Measurements from ENCODE around the gene PDE4D.
"Not testable (repeated sequence)": the region's sequence is repeated elsewhere in the genome, so short reads cannot be mapped to it uniquely, and the experiment has no call there.

The PDE4D gene

DNA sequence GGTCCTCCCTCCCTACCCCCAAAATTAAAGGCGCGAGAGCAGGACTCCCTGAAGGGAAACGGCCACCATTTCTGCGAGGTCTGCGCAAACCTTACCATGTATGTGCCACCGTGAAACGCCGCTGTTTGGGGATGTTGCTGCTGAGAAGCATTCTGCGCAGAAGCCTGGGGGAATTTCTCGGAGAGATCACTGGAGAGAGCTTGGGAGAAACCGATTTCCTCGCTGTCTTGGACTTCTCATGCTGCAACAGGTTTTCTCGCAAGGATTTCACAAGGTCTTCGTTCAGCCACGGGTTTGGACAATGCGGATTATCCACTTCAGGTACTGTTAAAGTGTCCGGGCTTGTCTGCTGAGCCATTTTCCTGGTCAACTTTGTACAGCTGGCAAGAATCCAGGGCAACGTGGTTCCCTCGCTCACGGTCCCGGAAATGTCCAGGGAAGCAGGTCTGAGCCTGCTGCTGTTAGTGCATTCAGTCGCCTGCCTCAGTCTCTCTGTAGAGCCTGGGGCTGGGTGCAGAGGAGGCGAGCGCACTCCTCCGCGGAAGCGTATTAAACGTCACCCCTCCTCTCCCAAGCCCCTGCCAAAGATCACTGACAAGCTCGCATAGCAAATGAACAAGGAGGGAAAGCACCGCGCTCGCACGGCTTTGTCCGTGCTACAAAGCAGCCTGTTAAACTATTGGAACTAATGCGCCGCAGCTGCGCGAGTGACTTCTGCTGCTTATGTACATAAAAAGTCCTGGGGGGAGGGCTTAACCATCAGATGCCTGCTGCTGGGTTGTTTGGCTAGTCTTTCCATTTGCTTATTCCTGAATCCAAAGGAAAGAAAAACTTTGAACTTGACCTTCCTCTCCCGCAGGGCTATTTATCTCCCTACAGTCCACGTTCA lies 125.1 kb downstream of the PDE4D start:
- no peak for DNase-seq (ENCODE audit: low read depth in 2 of 2)

DNA sequence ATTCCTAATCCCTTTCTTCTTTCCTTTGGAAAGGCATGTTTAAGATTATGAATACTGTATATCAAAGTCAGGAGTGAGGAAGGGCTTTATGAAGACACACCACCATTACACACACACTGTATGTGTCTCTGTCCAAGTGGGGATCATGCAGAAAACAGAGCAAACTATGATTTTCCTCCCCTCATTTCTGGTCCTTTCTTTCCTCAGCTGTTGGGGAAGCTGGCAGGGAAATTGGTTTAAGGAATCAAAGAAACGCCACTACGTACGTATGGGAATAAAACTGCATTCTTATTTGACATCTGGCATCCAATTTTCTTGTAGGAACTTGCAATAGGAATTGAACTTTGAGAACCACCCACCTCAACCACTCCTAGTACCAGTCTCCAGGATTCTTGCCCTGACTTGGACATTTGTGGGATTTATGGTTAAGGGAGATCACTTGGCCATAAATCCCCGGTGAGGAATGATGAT lies 125.8 kb downstream of the PDE4D start:
- DNase-seq (ENCODE audit: low read depth in 2 of 2), result no peak

DNA sequence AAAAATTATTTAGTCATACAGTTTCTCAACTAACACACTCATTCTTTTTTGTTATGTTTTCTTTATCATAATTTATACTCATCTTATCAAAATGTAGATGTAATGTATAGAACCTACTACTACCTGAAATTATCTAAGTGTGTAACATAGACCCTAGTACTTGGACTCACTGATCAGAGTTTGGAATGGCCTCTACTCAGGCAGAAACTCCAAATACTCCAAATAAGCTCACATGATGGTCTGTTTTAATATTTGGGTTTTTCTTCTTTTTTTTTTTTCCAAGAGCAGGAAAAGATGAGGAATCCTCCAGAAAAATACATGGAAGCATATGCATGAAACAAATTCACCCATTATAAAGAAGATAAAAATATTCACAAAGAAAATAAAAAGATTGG lies 126.3 kb downstream of the PDE4D start:
- DNase-seq (ENCODE audit: low read depth in 2 of 2), result no peak

DNA sequence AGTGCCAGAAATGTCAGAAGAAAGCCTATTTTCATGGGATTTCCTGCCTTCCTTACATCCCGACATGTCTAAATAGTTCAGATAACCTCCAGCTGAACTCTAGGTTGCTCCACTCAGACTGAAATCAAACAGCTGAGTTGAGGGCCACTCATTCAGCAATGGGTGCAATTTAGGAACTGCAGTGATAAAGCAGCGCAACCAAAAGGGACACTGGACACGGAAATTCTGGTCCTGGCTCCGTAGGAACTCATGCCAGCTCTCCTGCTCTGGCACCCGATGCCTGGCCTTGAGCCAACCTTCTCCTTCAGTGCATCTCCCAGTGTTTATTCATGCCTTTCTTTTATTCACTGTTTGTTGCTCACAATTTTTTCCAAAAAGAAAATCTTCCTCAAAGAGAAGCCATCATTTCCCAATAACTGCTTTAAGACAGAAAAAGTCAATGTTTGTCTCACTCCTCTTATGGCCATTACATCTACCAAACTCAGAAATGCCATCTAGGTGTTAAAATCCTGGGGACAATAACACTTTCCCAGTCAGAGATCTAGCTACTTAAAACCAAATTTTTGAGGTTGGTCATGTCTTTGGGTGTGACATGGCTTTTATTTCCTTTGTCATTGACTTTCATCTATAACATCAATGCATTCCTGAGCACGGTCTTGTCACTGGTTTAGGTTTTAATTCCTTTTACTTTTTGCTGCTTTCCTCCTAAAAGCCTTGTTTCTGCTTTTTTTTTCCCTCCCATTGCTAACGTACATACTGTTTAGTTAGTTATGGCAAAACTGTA lies 126.9 kb downstream of the PDE4D start:
- no peak for DNase-seq (ENCODE audit: low read depth in 2 of 2)

DNA sequence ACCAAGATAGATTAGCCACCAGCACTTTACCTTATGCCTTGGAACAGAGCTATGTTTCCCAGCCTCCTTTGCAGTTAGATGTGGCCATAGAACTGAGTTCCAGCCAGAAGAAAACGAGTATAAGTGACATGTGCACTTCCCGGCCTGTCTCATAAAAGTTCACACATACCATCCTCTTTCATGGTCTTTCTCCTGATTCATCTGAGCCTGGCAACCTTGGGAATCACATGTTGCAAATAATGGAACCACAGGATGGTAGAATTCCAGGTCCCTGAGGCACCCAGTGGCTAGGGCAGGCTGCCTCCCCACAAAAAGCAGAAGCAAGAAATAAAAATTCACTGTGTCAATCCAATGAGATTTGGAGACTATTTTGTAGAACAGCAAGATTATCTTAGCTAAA lies 128.1 kb downstream of the PDE4D start:
- no peak for DNase-seq (ENCODE audit: low read depth in 2 of 2)

DNA sequence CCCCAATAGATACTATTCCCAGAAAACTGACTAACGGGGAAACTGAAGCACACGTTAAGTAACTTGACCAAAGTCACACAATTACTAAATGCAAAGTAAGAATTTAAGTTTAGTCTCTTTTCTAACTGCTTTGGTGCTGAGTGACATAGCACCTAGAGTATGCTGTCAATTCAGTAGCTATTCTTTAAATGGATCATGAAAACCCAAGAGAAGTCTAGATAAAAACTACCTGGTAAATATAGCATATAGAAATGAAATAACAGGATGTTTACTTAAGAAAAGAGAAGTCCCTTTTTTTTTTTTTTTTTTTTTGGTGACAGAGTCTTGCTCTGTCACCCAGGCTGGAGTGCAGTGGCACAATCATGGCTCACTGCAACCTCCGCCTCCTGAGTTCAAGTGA lies 129.2 kb downstream of the PDE4D start:
- no peak for DNase-seq (ENCODE audit: low read depth in 2 of 2)

DNA sequence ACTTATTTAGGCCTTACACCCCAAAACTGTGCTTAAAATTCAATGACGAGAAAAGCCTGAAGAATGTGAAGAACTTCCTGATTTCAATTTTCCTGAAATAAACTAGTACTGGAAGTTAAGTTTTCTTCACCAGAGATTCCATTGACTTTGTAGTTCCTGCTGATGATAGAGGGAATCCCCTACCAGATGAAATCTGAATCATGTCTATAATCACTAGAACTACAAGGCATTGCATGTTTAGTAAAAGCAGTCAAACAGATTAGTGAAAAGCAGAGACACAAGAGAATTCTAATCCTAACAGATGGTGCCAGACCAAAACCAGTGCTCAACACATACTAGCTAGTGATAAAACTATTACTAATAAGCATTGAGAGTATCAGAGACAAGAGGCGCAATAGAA lies 130.0 kb downstream of the PDE4D start:
- DNase-seq (ENCODE audit: low read depth in 2 of 2), result no peak

DNA sequence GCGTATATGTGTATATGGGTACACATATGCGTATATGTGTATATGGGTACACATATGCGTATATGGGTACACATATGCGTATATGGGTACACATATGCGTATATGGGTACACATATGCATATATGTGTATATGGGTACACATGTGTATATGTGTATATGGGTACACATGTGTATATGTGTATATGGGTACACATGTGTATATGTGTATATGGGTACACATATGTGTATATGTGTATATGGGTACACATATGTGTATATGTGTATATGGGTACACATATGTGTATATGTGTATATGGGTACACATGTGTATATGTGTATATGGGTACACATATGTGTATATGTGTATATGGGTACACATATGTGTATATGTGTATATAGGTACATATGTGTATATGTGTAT lies 131.3 kb downstream of the PDE4D start:
- not testable (repeated sequence) for DNase-seq (ENCODE audit: low read depth in 2 of 2)

DNA sequence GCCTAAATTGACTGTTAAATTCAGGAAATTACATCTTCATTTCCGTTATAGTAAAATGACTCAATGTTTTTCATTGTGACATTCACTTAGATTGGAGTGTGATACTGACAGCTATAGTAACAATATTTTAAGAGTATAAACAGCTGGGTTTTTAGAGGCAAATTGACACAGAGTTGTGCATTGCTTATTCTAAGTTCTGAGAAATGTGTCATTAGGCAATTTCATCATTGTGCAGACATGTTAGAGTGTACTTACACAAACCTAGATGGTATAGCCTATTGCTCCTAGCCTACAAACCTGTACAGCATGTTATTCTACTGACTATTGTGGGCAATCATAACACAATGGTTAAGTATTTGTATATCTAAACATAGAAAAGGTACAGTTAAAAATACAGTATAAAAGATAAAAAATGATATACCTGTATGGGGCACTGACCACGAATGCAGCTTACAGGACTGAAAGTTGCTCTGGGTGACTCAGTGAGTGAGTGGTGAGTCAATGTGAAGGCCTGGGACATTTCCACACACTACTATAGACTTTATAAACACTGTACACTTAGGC lies 132.7 kb downstream of the PDE4D start:
- no peak for DNase-seq (ENCODE audit: low read depth in 2 of 2)

DNA sequence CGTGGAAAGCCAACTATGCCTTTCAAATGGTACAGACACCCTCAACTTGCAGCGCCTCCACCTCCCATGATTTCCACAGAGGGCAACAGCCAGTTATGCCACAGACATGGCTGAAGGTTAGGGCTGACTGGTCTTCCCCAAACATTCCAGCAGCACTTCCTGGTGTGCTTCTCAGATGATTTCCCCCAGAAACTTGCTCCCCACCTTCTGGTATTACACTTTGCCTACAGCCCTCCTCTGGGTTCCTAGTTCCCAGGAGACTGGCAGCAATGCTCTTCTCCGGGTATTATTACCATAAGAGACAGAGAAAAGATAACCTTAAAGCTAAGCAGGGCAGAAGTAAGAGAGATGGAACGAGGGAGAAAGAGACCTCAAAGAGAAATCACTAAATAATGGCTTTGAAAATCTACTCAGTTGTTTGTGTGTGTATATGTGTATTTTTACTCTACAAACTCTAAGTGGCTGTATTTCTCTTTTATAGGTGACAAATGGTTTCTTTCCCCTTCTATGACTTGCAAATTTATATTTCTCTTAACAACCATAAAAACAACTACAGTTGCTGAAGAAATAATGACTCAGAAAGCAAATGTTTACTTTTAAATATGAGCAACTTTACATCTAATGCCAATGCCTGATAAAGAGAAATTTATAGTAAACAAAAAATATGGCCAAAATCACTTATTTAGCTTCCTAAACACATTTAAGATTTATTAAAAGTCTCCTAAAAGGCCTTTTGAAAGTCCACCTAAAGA lies 133.8 kb downstream of the PDE4D start:
- DNase-seq (ENCODE audit: low read depth in 2 of 2), result no peak

DNA sequence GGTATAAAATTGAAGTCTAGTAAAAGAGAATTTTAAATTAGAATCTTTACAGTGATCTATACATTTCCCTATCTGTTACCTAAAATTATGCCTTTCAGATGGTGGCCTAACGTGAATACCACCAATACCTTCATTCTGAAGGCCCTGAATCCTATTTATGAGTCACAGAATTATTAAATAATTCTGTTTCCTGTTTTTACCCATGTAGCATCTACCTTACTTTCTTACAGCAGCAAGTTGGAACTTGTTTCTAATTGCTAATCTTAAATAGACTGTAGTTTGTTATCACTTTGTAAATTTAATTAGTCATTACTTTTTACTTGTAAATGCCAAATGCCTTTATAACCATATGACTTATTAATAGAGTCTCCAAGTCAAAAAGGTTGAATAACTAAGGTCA lies 135.0 kb downstream of the PDE4D start:
- DNase-seq (ENCODE audit: low read depth in 2 of 2), result no peak

DNA sequence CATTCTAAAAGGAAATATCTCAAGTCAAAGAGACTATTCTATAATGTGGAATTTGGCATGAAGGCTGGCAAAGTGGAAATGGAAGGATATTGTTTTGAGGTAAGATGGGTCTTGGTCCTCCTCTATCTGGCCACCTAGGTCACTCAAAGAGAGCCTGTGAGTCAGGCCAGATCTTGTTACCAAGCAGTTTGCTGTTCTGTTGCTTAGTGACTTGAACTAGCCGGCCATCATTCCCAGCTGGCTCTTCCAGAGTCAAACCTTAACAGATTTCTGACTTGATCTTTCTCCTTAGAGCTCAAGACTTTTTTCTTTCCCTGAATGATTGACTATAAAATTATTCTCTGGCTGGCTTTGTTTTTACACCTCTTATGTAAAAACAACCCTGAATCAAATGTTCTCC lies 136.1 kb downstream of the PDE4D start:
- no peak for DNase-seq (ENCODE audit: low read depth in 2 of 2)

DNA sequence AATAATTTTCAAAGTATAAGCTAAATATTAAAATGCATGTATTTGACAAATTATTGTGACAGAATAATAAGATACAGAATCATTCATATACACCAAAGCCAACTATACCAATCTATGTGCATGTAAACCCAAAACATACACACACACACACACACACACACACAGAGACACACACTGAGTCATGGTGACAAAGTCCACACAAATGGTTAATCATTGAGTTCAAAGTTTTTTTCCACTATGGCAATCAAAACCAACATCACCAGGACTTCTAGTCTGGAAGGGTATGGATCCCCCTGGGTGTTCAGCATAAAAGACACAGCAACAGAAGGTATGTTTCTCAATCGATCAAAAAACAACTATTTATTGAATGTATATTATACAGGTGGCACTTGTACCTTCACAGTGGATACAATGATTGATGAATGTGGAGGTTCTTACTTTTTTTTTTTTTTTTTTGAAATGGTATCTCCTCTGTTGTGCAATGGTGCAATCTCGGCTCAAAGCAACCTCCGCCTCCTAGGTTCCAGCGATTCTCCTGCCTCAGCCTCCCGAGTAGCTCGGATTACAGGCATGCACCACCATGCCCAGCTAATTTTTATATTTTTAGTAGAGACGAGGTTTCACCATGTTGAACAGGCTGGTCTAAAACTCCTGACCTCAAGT lies 137.0 kb downstream of the PDE4D start:
- DNase-seq (ENCODE audit: low read depth in 2 of 2), result no peak

DNA sequence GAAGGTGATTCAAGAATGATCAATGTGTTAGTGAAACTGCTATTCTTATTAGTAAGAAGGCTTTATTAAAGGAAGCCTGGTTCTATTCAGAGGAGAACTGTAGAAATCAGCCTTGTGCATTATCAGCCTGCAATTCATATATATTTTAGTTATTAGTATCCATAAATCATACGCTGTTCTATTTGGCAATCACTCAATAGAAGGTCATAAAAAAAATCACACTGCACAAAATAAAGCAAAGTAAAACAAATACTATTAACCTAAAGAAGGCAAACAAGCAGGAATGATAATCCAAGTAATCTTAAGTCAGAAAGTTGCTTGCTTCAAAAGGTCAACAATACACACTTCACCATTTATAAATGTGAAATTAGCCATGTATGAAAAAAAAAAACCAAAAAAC lies 138.1 kb downstream of the PDE4D start:
- no peak for DNase-seq (ENCODE audit: low read depth in 2 of 2)

DNA sequence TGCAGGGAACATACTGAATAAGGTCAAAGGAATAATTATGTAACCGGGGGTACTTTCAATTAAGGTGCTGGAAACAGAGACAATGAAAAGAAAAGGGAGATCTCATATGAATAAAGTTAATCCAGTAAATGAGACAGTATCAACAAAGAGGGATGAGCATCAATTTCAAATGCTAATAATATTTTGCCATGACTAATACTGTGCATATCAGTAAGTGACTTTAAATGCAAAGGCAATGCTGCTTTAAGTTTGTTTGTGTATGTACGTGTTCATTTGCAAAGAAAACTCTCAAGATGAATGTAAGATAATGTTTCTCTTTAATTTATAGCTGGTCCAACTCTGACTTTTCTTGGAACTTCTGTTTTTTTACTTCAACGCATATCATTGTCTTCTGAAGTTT lies 139.9 kb downstream of the PDE4D start:
- DNase-seq (ENCODE audit: low read depth in 2 of 2), result no peak

DNA sequence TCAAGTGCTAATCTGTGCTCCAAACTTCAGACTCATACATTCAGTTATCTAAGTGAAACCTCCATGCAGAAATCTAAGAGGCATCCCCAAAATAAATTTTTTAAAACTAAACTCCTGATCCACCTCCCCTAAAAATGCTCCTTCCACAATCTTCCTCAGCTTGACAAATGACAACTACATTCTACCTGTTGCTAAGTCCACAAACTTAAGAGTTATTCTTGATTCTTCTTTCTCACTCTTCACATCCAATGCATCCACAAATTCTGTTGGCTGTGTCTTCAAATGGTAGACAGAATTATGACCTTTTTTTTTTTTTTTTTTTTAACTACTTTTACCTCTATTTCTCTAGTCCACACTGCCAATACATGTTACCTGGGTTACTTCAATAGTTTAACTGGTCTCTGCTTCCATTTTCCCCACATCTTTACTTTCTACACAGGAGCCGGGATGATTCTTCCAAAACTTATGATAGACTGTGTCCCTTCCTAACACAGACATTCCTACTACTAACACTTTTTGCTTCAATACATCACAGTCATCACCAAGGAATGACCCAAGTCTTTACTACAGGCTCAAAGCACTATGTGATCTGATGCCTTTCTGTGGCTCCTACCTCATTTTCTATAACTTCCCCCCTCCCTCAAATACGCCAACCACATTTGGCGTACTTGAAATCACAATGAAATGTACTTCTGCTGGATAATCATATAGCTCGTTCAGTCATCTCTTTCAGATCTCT lies 143.6 kb downstream of the PDE4D start:
- no peak for DNase-seq (ENCODE audit: low read depth in 2 of 2)

DNA sequence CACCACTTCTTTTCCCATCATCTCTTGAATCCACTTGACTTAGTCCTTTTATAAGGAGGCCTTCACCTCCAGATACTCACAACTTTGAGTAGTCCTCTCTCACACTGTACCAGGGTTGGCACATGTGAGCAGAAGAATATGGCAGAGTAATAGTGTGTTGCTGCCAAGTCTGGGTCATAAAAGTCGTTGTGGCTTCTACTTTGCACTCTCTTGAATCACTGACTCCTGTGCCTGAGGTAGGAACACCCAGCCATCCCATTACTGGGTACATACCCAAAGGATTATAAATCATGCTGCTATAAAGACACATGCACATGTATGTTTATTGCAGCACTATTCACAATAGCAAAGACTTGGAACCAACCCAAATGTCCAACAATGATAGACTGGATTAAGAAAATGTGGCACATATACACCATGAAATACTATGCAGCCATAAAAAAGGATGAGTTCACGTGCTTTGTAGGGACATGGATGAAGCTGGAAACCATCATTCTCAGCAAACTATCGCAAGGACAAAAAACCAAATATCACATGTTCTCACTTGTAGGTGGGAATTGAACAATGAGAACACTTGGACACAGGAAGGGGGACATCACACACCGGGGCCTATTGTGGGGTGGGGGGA lies 145.4 kb downstream of the PDE4D start:
- not testable (repeated sequence) for DNase-seq (ENCODE audit: low read depth in 2 of 2)

DNA sequence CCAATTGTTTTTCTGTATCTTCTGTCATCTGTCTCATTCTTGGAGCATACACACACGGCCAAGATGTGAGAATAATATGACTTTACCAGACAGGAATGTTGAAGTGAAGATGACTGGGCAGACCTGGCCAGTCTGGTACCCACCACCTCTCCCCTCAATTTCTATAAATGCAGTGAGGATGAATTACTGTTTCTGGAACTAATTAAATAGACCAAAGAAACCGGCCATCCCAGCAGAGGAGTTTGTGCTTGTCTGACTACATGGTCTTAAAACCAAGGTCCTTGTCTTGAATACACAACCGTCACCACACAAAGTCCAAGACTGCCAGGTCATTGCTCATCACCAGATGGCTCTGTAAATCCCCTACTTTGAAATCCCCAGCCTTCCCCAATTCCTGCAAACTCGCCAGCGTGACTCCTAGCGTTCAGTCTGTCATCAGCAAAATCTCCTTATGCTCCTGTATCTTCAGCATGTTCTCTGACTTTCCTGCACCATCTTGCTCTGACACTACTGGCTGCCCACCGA lies 147.2 kb downstream of the PDE4D start:
- no peak for DNase-seq (ENCODE audit: low read depth in 2 of 2)

DNA sequence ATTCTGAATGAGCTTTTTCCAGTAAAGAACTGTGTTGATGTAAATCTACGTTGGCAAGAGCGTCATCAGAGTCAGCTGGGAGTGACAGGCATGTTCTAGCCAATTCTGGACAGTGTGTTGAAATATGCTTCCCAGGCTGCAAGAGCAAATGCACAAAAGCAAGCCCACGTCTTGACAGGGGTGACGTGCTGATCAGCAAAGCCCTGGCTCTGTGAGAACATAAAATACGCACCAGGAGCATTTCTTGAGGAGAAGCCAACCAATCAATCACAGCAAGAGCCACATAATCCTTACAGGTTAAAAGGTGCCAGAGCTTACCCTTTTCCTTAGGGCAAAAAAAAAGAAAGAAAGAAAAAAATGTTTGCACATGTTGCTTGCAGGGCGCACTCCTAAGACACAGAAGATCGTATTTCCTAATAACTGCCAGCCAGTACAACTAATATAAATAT lies 148.1 kb downstream of the PDE4D start:
- DNase-seq (ENCODE audit: low read depth in 2 of 2), result no peak

DNA sequence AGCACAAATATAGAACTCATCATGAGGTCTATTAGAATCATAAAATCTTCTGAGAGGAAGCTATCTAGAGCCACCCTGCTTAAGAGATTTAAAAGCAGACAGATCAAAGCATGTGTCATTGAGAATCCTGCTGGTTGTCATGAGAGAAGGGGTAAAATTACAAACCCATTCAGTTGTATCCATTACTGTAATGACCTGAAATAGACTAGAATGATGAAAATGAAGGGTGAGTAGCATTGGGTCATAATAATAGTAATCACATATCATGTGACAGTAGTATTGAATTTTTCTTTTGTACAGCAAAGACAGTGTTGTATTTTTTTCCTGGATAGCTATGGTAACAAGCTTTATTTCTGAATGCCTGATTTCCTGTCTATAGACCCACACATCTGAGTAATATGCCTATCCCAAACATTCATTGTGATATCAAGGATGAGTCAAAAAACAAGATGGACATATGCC lies 149.0 kb downstream of the PDE4D start:
- no peak for DNase-seq (ENCODE audit: low read depth in 2 of 2)

Data from stimulated activated CD8-positive, alpha-beta memory T cell treated with anti-CD3 and anti-CD28 coated beads, Interleukin-7, amount 100 ng/mL, for 1 hour (primary cell).